GM21737 (cell line): Measurements from ENCODE around the gene BCKDHB.

ENCODE experiments used
- ATAC-seq: cut with Tn5 transposase; IDR thresholded peaks from one replicate; pipeline ENCODE4 v1.9.1; 2021; ENCODE audit warnings: mild to moderate bottlenecking, moderate library complexity; ENCODE audit not compliant: unreplicated experiment

Gene BCKDHB

GRCh38 chr6:80366051-80366450 is 259.6 kb downstream of the BCKDHB start:
- ATAC-seq, result no peak

- ATAC-seq, result no peak
Observed at GRCh38 chr6:80366714-80367113, 260.2 kb downstream of the BCKDHB start.

GRCh38 chr6:80376411-80376810 is 269.9 kb downstream of the BCKDHB start:
- no peak for ATAC-seq

- no peak for ATAC-seq
Observed at GRCh38 chr6:80380566-80380965, 274.1 kb downstream of the BCKDHB start.

GRCh38 chr6:80382811-80383210 is 276.3 kb downstream of the BCKDHB start:
- no peak for ATAC-seq

GRCh38 chr6:80388507-80388906 is 282.0 kb downstream of the BCKDHB start:
- ATAC-seq, result no peak
